Liver (tissue), 3 donors: ENCODE measurements around the gene ACTN1.

Experiments used
- CTCF ChIP-seq: fragments of 150-350 bp; IDR thresholded peaks from 2 replicates; pipeline ENCODE4 v1.5.1; 2017; ENCODE audit warnings: improper control_type of control experiment, low read depth, low read length; ENCODE audit not compliant: missing input control
- EGR1 ChIP-seq, 2 donors: IDR thresholded peaks; 2 replicates each; pipeline ENCODE4 v1.6.1; 2016 to 2018; ENCODE audit warnings: antibody characterized with exemption in 2 of 2, low read depth in 2 of 2
- FOXA1 ChIP-seq: IDR thresholded peaks from 2 replicates; pipeline ENCODE4 v1.6.1; 2016; ENCODE audit warnings: antibody characterized with exemption
- RAD21 ChIP-seq, 2 donors: IDR thresholded peaks; 2 replicates each; pipeline ENCODE4 v1.6.1; 2016; ENCODE audit warnings: antibody characterized with exemption in 2 of 2, mild to moderate bottlenecking in 2 of 2
- RXRA ChIP-seq, 2 donors: IDR thresholded peaks; 2 replicates each; pipeline ENCODE4 v1.6.1; 2017 to 2018; ENCODE audit warnings: antibody characterized with exemption in 2 of 2, mild to moderate bottlenecking in 1 of 2
- TAF1 ChIP-seq: conservative IDR thresholded peaks from 2 replicates; pipeline ENCODE4 v1.6.1; 2016; ENCODE audit warnings: antibody characterized with exemption, mild to moderate bottlenecking
- YY1 ChIP-seq: IDR thresholded peaks from 2 replicates; pipeline ENCODE4 v1.6.1; 2016; ENCODE audit warnings: antibody characterized with exemption, mild to moderate bottlenecking
- TF ChIP-seq, protein P1 (sequence below): IDR thresholded peaks from 2 replicates; pipeline ENCODE4 v1.6.1; 2016; ENCODE audit warnings: antibody characterized with exemption
- TF ChIP-seq, protein P2 (sequence below): IDR thresholded peaks from 2 replicates; pipeline ENCODE4 v1.6.1; 2016; ENCODE audit warnings: antibody characterized with exemption
- donor health status: healthy.
- donor health status: healthy.

GRCh38 chr14:68863610-68864360 is 115.3 kb downstream of the ACTN1 start:
- no peak for TF ChIP-seq CTCF
- TF ChIP-seq, protein P1, sequence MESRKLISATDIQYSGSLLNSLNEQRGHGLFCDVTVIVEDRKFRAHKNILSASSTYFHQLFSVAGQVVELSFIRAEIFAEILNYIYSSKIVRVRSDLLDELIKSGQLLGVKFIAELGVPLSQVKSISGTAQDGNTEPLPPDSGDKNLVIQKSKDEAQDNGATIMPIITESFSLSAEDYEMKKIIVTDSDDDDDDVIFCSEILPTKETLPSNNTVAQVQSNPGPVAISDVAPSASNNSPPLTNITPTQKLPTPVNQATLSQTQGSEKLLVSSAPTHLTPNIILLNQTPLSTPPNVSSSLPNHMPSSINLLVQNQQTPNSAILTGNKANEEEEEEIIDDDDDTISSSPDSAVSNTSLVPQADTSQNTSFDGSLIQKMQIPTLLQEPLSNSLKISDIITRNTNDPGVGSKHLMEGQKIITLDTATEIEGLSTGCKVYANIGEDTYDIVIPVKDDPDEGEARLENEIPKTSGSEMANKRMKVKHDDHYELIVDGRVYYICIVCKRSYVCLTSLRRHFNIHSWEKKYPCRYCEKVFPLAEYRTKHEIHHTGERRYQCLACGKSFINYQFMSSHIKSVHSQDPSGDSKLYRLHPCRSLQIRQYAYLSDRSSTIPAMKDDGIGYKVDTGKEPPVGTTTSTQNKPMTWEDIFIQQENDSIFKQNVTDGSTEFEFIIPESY = no peak
- TF ChIP-seq RXRA (IDR thresholded peaks at IDR 0.05) = no peak
- no peak for TF ChIP-seq RAD21 (IDR thresholded peaks at IDR 0.05)
- no peak for TF ChIP-seq YY1
- TF ChIP-seq FOXA1 = no peak
- TF ChIP-seq, protein P2, sequence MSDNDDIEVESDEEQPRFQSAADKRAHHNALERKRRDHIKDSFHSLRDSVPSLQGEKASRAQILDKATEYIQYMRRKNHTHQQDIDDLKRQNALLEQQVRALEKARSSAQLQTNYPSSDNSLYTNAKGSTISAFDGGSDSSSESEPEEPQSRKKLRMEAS = no peak
- no peak for TF ChIP-seq EGR1 (IDR thresholded peaks at IDR 0.05; ENCODE audit: low read depth in 2 of 2)
- no peak for TF ChIP-seq TAF1
